Measurements from ENCODE around the gene MAST4.

GRCh38 chr5:66843065-66843464, 246.9 kb downstream of the MAST4 start:
- TF ChIP-seq, protein P1, sequence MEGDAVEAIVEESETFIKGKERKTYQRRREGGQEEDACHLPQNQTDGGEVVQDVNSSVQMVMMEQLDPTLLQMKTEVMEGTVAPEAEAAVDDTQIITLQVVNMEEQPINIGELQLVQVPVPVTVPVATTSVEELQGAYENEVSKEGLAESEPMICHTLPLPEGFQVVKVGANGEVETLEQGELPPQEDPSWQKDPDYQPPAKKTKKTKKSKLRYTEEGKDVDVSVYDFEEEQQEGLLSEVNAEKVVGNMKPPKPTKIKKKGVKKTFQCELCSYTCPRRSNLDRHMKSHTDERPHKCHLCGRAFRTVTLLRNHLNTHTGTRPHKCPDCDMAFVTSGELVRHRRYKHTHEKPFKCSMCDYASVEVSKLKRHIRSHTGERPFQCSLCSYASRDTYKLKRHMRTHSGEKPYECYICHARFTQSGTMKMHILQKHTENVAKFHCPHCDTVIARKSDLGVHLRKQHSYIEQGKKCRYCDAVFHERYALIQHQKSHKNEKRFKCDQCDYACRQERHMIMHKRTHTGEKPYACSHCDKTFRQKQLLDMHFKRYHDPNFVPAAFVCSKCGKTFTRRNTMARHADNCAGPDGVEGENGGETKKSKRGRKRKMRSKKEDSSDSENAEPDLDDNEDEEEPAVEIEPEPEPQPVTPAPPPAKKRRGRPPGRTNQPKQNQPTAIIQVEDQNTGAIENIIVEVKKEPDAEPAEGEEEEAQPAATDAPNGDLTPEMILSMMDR (IDR thresholded peaks at IDR 0.05) = no peak
- TF ChIP-seq POLR2A (IDR thresholded peaks at IDR 0.05) (no peak), POLR2AphosphoS5 (IDR thresholded peaks at IDR 0.05) (no peak)
